ENCODE results near the gene FASLG.

Gene FASLG

DNA sequence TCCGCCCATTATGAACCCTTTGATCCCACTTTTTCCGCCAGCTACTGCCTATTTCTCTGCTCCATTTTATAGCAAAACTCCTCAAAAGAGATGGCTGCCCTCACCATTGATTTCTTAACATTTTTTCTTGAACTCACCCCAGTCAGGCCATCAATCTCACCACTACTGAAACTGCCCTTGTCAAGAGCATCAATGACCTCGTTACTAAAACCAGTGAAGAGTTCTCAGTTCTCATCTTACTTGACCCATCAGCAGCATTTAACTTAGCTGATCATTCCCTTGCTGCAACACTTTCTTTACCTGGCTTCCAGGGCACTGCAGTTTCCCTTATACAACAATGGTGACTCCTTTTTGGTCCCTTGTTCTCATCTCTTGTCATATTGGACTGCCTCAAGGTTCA lies 35.2 kb upstream of the FASLG start:
- Histone ChIP-seq H3K27me3 (ENCODE audit: insufficient read depth, low read length) (no peaks in the 10 kb centered on the region; the same call in 1 of the 2 replicates), H3K9me3 (ENCODE audit: low read length) (no peaks in the 10 kb centered on the region), H3F3A (ENCODE audit: insufficient read depth, low read length) (no peaks in the 10 kb centered on the region), H3K4me1 (ENCODE audit: insufficient read depth, low read length, severe bottlenecking) (no peaks in the 10 kb centered on the region), H2AFZ (ENCODE audit: low read length) (no peak overlapping the region), H3K9ac (ENCODE audit: low read length) (no peak overlapping the region), H3K9me2 (ENCODE audit: low read depth, low read length) (no peaks in the 10 kb centered on the region), H3K27ac (ENCODE audit: low read depth, low read length, poor library complexity, severe bottlenecking) (no peak overlapping the region), H3K4me2 (ENCODE audit: low read length) (no peak overlapping the region), H4K20me1 (ENCODE audit: insufficient read depth, low read length) (no peaks in the 10 kb centered on the region), H3K36me3 (ENCODE audit: insufficient read depth, low read length) (no peaks in the 10 kb centered on the region), H3K4me3 (ENCODE audit: low read depth, low read length, poor library complexity, severe bottlenecking) (no peak overlapping the region), H3K79me2 (ENCODE audit: insufficient read depth, low read length) (no peaks in the 10 kb centered on the region)
- TF ChIP-seq, protein P1, sequence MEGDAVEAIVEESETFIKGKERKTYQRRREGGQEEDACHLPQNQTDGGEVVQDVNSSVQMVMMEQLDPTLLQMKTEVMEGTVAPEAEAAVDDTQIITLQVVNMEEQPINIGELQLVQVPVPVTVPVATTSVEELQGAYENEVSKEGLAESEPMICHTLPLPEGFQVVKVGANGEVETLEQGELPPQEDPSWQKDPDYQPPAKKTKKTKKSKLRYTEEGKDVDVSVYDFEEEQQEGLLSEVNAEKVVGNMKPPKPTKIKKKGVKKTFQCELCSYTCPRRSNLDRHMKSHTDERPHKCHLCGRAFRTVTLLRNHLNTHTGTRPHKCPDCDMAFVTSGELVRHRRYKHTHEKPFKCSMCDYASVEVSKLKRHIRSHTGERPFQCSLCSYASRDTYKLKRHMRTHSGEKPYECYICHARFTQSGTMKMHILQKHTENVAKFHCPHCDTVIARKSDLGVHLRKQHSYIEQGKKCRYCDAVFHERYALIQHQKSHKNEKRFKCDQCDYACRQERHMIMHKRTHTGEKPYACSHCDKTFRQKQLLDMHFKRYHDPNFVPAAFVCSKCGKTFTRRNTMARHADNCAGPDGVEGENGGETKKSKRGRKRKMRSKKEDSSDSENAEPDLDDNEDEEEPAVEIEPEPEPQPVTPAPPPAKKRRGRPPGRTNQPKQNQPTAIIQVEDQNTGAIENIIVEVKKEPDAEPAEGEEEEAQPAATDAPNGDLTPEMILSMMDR (IDR thresholded peaks at IDR 0.05; ENCODE audit: low read length): no peak
- no peak for TF ChIP-seq EZH2 (IDR thresholded peaks at IDR 0.05; ENCODE audit: borderline replicate concordance, low read length)

GRCh38 chr1:172626845-172627244 lies 32.1 kb upstream of the FASLG start:
- H3K9ac ChIP-seq (ENCODE audit: low read length): no peak overlapping the region
- no peak overlapping the region for H3K27ac ChIP-seq (ENCODE audit: low read depth, low read length, poor library complexity, severe bottlenecking)
- no peak overlapping the region for H3K4me3 ChIP-seq (ENCODE audit: low read depth, low read length, poor library complexity, severe bottlenecking)
- H3K9me2 ChIP-seq (ENCODE audit: low read depth, low read length): no peaks in the 10 kb centered on the region
- no peaks in the 10 kb centered on the region for H3F3A ChIP-seq (ENCODE audit: insufficient read depth, low read length)
- no peaks in the 10 kb centered on the region for H3K79me2 ChIP-seq (ENCODE audit: insufficient read depth, low read length)
- no peak for TF ChIP-seq EZH2 (IDR thresholded peaks at IDR 0.05; ENCODE audit: borderline replicate concordance, low read length)
- TF ChIP-seq, protein P1 (IDR thresholded peaks at IDR 0.05; ENCODE audit: low read length): no peak
- H3K9me3 ChIP-seq (ENCODE audit: low read length): no peaks in the 10 kb centered on the region
- no peaks in the 10 kb centered on the region for H3K36me3 ChIP-seq (ENCODE audit: insufficient read depth, low read length)
- no peak overlapping the region for H2AFZ ChIP-seq (ENCODE audit: low read length)
- H3K27me3 ChIP-seq (ENCODE audit: insufficient read depth, low read length): no peaks in the 10 kb centered on the region
- H4K20me1 ChIP-seq (ENCODE audit: insufficient read depth, low read length): no peaks in the 10 kb centered on the region
- H3K4me1 ChIP-seq (ENCODE audit: insufficient read depth, low read length, severe bottlenecking): no peaks in the 10 kb centered on the region
- no peak overlapping the region for H3K4me2 ChIP-seq (ENCODE audit: low read length)

GRCh38 chr1:172627702-172628101 lies 31.2 kb upstream of the FASLG start:
- Histone ChIP-seq H3K9ac (ENCODE audit: low read length) (no peak overlapping the region), H4K20me1 (ENCODE audit: insufficient read depth, low read length) (no peaks in the 10 kb centered on the region), H2AFZ (ENCODE audit: low read length) (no peak overlapping the region), H3K4me1 (ENCODE audit: insufficient read depth, low read length, severe bottlenecking) (no peaks in the 10 kb centered on the region), H3K4me2 (ENCODE audit: low read length) (no peak overlapping the region), H3K36me3 (ENCODE audit: insufficient read depth, low read length) (no peaks in the 10 kb centered on the region), H3K9me2 (ENCODE audit: low read depth, low read length) (no peaks in the 10 kb centered on the region), H3K79me2 (ENCODE audit: insufficient read depth, low read length) (no peaks in the 10 kb centered on the region), H3K9me3 (ENCODE audit: low read length) (no peaks in the 10 kb centered on the region), H3F3A (ENCODE audit: insufficient read depth, low read length) (no peaks in the 10 kb centered on the region), H3K27me3 (ENCODE audit: insufficient read depth, low read length) (no peaks in the 10 kb centered on the region), H3K27ac (ENCODE audit: low read depth, low read length, poor library complexity, severe bottlenecking) (no peak overlapping the region), H3K4me3 (ENCODE audit: low read depth, low read length, poor library complexity, severe bottlenecking) (no peak overlapping the region)
- TF ChIP-seq, protein P1 (IDR thresholded peaks at IDR 0.05; ENCODE audit: low read length): no peak
- TF ChIP-seq EZH2 (IDR thresholded peaks at IDR 0.05; ENCODE audit: borderline replicate concordance, low read length): no peak
